ENCODE measurements around the gene SV2B.

DNA sequence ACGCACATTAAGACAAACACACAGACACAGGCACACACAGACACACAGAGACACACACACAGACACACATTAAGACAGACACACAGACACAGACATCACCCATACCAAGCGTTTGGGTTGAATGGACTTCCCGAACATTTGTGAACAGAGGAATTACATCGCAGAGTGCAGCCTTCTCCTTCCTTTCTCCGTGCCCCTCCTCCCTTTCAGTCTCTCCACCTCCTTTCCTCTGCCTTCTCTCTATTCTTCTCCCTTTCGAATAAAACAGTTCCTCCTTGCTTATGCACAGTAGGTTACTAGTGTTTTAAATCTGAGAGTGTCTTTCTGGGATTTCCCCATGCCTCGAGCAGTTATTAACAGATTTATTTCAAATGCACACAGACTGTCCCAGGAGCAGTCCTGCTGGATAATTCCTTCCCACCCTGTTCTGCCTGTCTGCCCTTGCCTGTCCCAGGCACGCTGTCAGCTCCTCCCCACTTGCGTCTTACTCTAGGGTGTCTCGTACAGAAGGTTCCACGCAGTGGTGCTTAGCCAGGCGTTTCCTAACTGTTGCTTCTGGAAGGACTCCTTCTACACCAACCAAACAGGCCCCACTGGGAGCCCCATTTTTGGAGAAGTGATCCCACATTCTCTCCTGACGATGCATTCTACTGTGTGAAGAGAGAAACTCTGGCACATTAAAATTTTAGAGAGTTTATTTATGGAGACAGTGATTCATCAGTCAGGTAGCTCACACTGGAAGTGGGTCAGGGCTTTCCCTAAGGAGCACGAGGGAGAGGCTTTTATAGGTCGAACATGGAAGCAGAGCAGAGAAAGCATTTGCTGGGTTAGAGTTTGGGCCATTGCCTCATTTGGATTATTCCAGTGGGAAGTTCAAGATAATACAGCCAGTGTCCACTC lies 163.8 kb downstream of the SV2B start:
- TF ChIP-seq, protein P1, sequence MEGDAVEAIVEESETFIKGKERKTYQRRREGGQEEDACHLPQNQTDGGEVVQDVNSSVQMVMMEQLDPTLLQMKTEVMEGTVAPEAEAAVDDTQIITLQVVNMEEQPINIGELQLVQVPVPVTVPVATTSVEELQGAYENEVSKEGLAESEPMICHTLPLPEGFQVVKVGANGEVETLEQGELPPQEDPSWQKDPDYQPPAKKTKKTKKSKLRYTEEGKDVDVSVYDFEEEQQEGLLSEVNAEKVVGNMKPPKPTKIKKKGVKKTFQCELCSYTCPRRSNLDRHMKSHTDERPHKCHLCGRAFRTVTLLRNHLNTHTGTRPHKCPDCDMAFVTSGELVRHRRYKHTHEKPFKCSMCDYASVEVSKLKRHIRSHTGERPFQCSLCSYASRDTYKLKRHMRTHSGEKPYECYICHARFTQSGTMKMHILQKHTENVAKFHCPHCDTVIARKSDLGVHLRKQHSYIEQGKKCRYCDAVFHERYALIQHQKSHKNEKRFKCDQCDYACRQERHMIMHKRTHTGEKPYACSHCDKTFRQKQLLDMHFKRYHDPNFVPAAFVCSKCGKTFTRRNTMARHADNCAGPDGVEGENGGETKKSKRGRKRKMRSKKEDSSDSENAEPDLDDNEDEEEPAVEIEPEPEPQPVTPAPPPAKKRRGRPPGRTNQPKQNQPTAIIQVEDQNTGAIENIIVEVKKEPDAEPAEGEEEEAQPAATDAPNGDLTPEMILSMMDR (IDR thresholded peaks at IDR 0.05): no peak
- TF ChIP-seq ZFX (IDR thresholded peaks at IDR 0.05; ENCODE audit: borderline replicate concordance): no peak

All from 22Rv1 (cell line).